T-helper 2 cell (primary cell): ENCODE measurements around the gene ADGRF3.
"Not testable (repeated sequence)": the region's sequence is repeated elsewhere in the genome, so short reads cannot be mapped to it uniquely, and the experiment has no call there.

Experiments
- DNase-seq, 5 experiments: peaks; one replicate each; pipeline versions ENCODE4 v3.0.0 to v3.0.0-alpha.2; 2012 to 2022
- total RNA-seq, 2 donors: gene quantifications; one replicate each; lab custom pipeline; 2026; lab: John Stamatoyannopoulos, UW

The ADGRF3 gene
- total RNA-seq = 3.1 to 4.6 reads per million in 2 donors

- peak; percentile 30 to 82 (median 53) for DNase-seq
Observed at GRCh38 chr2:26346454-26347053, at the start of gene ADGRF3. Gene ADGRF3, minus strand, starts transcription at chr2:26346789. Its CDS starts 555 bp downstream, at chr2:26346234.

- DNase-seq = no peak
Observed at GRCh38 chr2:26395394-26395793, 48.8 kb upstream of the ADGRF3 start.

- DNase-seq = no peak
Observed at GRCh38 chr2:26394694-26395093, 48.1 kb upstream of the ADGRF3 start.

GRCh38 chr2:26387189-26387588, 40.6 kb upstream of the ADGRF3 start:
- no peak for DNase-seq

- no peak for DNase-seq
Observed at GRCh38 chr2:26384597-26384996, 38.0 kb upstream of the ADGRF3 start.

- no peak for DNase-seq
Observed at GRCh38 chr2:26384183-26384582, 37.6 kb upstream of the ADGRF3 start.

GRCh38 chr2:26382564-26382963, 36.0 kb upstream of the ADGRF3 start:
- DNase-seq = no peak

- no peak for DNase-seq
Observed at GRCh38 chr2:26380281-26380680, 33.7 kb upstream of the ADGRF3 start.

GRCh38 chr2:26376799-26377198, 30.2 kb upstream of the ADGRF3 start:
- DNase-seq = no peak

GRCh38 chr2:26370909-26371308, 24.3 kb upstream of the ADGRF3 start:
- DNase-seq = not testable (repeated sequence)

GRCh38 chr2:26369664-26370063, 23.1 kb upstream of the ADGRF3 start:
- DNase-seq = not testable (repeated sequence)

GRCh38 chr2:26366957-26367356, 20.4 kb upstream of the ADGRF3 start:
- no peak for DNase-seq

- no peak for DNase-seq
Observed at GRCh38 chr2:26364669-26365068, 18.1 kb upstream of the ADGRF3 start.

- DNase-seq = no peak
Observed at GRCh38 chr2:26363958-26364357, 17.4 kb upstream of the ADGRF3 start.

- DNase-seq = peak in 1 of 5 experiments; percentile 67
Observed at GRCh38 chr2:26363323-26363722, 16.7 kb upstream of the ADGRF3 start.

GRCh38 chr2:26359886-26360473, 13.4 kb upstream of the ADGRF3 start:
- DNase-seq = no peak

GRCh38 chr2:26356771-26357170, 10.2 kb upstream of the ADGRF3 start:
- DNase-seq = no peak

- DNase-seq = no peak
Observed at GRCh38 chr2:26356111-26356510, 9.5 kb upstream of the ADGRF3 start.

GRCh38 chr2:26355038-26355995, 8.7 kb upstream of the ADGRF3 start:
- DNase-seq = peak in 1 of 5 experiments; percentile 24

GRCh38 chr2:26354469-26354868, 7.9 kb upstream of the ADGRF3 start:
- DNase-seq = not testable (repeated sequence)

GRCh38 chr2:26352892-26353291, 6.3 kb upstream of the ADGRF3 start:
- peak in 1 of 5 experiments; percentile 15 for DNase-seq

- DNase-seq = no peak
Observed at GRCh38 chr2:26351375-26352090, 4.9 kb upstream of the ADGRF3 start.

GRCh38 chr2:26349690-26350089, 3.1 kb upstream of the ADGRF3 start:
- DNase-seq = no peak
